ENCODE data around the gene ACSL1.

ACSL1 gene

GRCh38 chr4:184706453-184706852 is 119.3 kb downstream of the ACSL1 start:
- no peak for DNase-seq

GRCh38 chr4:184705692-184706091 is 120.1 kb downstream of the ACSL1 start:
- no peak for DNase-seq

Data from DMS79 (cell line).